ENCODE data around the gene IRS1.

IRS1 gene

GRCh38 chr2:226755631-226756030 is 44.0 kb downstream of the IRS1 start:
- DNase-seq (ENCODE audit: low read depth) = no peak

GRCh38 chr2:226754821-226755604 is 44.6 kb downstream of the IRS1 start:
- DNase-seq (ENCODE audit: low read depth) = no peak

- DNase-seq (ENCODE audit: low read depth) = no peak
Observed at GRCh38 chr2:226752887-226753286, 46.7 kb downstream of the IRS1 start.

GRCh38 chr2:226747288-226747687 is 52.3 kb downstream of the IRS1 start:
- DNase-seq (ENCODE audit: low read depth) = no peak

- DNase-seq (ENCODE audit: low read depth) = no peak
Observed at GRCh38 chr2:226746196-226746800, 53.3 kb downstream of the IRS1 start.

GRCh38 chr2:226743915-226744314 is 55.7 kb downstream of the IRS1 start:
- DNase-seq (ENCODE audit: low read depth) = no peak

GRCh38 chr2:226742347-226742746 is 57.3 kb downstream of the IRS1 start:
- DNase-seq (ENCODE audit: low read depth) = no peak

- no peak for DNase-seq (ENCODE audit: low read depth)
Observed at GRCh38 chr2:226740039-226740648, 59.5 kb downstream of the IRS1 start.

GRCh38 chr2:226739545-226740030 is 60.0 kb downstream of the IRS1 start:
- no peak for DNase-seq (ENCODE audit: low read depth)

GRCh38 chr2:226738821-226739544 is 60.6 kb downstream of the IRS1 start:
- DNase-seq (ENCODE audit: low read depth) = no peak

- no peak for DNase-seq (ENCODE audit: low read depth)
Observed at GRCh38 chr2:226738191-226738820, 61.3 kb downstream of the IRS1 start.

GRCh38 chr2:226736382-226736781 is 63.2 kb downstream of the IRS1 start:
- DNase-seq (ENCODE audit: low read depth) = no peak

GRCh38 chr2:226733927-226734564 is 65.6 kb downstream of the IRS1 start:
- no peak for DNase-seq (ENCODE audit: low read depth)

GRCh38 chr2:226733189-226733858 is 66.3 kb downstream of the IRS1 start:
- no peak for DNase-seq (ENCODE audit: low read depth)

- DNase-seq (ENCODE audit: low read depth) = no peak
Observed at GRCh38 chr2:226732478-226733188, 67.0 kb downstream of the IRS1 start.

- DNase-seq (ENCODE audit: low read depth) = no peak
Observed at GRCh38 chr2:226730481-226730880, 69.1 kb downstream of the IRS1 start.

GRCh38 chr2:226728996-226729395 is 70.6 kb downstream of the IRS1 start:
- no peak for DNase-seq (ENCODE audit: low read depth)

GRCh38 chr2:226727251-226727650 is 72.4 kb downstream of the IRS1 start:
- DNase-seq (ENCODE audit: low read depth) = no peak

- DNase-seq (ENCODE audit: low read depth) = no peak
Observed at GRCh38 chr2:226726546-226726945, 73.1 kb downstream of the IRS1 start.

GRCh38 chr2:226725126-226725860 is 74.3 kb downstream of the IRS1 start:
- no peak for DNase-seq (ENCODE audit: low read depth)
